Astrocyte of the spinal cord (primary cell): ENCODE results near the gene CLASP1.

Source experiments
- DNase-seq: peaks from one replicate; pipeline ENCODE4 v3.0.0; 2011; ENCODE audit warnings: low read depth, low spot score
- H3K4me3 ChIP-seq: 2 replicates; pipeline ENCODE4 v1.5.1; 2011; ENCODE audit warnings: low read depth, mild to moderate bottlenecking, low read length, moderate library complexity
- CTCF ChIP-seq: IDR thresholded peaks from 2 replicates; pipeline ENCODE4 v1.5.1; 2012; ENCODE audit warnings: low read depth, mild to moderate bottlenecking, low read length, inconsistent platforms
- in situ Hi-C: cut with HindIII; loops from 2 replicates; pipeline ENCODE4 v1.10.0; 2017; ENCODE audit warnings: low sequenced_read_pairs

The CLASP1 gene

GRCh38 chr2:121472470-121472993, 176.7 kb downstream of the CLASP1 start:
- no peak for DNase-seq
- no peak overlapping the region for H3K4me3 ChIP-seq
- in situ Hi-C loops, result no loop called here
- TF ChIP-seq CTCF, result no peak

GRCh38 chr2:121471532-121472469, 177.5 kb downstream of the CLASP1 start:
- in situ Hi-C loops, result no loop called here
- no peak for TF ChIP-seq CTCF
- DNase-seq, result peak; percentile 79
- no peak overlapping the region for H3K4me3 ChIP-seq

GRCh38 chr2:121470917-121471316, 178.3 kb downstream of the CLASP1 start:
- H3K4me3 ChIP-seq, result no peak overlapping the region
- DNase-seq, result no peak
- in situ Hi-C loops, result no loop called here
- no peak for TF ChIP-seq CTCF

- no peak for DNase-seq
- no peak for TF ChIP-seq CTCF
- in situ Hi-C loops, result no loop called here
- H3K4me3 ChIP-seq, result no peak overlapping the region
Observed at GRCh38 chr2:121469356-121469755, 179.9 kb downstream of the CLASP1 start.

- in situ Hi-C loops, result no loop called here
- DNase-seq, result no peak
- no peak overlapping the region for H3K4me3 ChIP-seq
Observed at GRCh38 chr2:121468936-121469335, 180.3 kb downstream of the CLASP1 start.

GRCh38 chr2:121459291-121459690, 190.0 kb downstream of the CLASP1 start:
- TF ChIP-seq CTCF, result no peak
- no peak overlapping the region for H3K4me3 ChIP-seq
- no peak for DNase-seq
- in situ Hi-C loops, result no loop called here

More at GRCh38 chr2:121468936-121469335, 180.3 kb downstream of the CLASP1 start:
- TF ChIP-seq CTCF, result no peak
